Thyroid gland (tissue), 4 donors: ENCODE measurements around the gene SORCS2. TPM values are rescaled to one million over a fixed set of nuclear protein-coding genes. Genes with fewer than 3 reads are reported as not detected.

Experiments used
- DNase-seq, 2 donors: peaks; one replicate each; pipeline ENCODE4 v3.0.0-alpha.2; 2019
- H3K27ac ChIP-seq, 3 donors: fragments of 200-600 bp; sonication (generic); 1 replicate in 2 of 3; 2 replicates in 1 of 3; pipeline ENCODE4 v1.5.1; 2016 to 2019; ENCODE audit warnings: mild to moderate bottlenecking in 1 of 3, moderate library complexity in 1 of 3
- H3K27me3 ChIP-seq: fragments of 200-600 bp; sonication (generic); one replicate; pipeline ENCODE4 v1.5.1; 2019
- H3K36me3 ChIP-seq, 2 donors: fragments of 200-600 bp; sonication (generic); one replicate each; pipeline ENCODE4 v1.5.1; 2016 to 2019
- H3K4me1 ChIP-seq, 2 donors: fragments of 200-600 bp; sonication (generic); one replicate each; pipeline ENCODE4 v1.5.1; 2017 to 2019
- H3K4me3 ChIP-seq, 3 donors: fragments of 200-600 bp; sonication (generic); replicated peaks in 1 of 3; 1 replicate in 2 of 3; 2 replicates in 1 of 3; pipeline ENCODE4 v1.5.1; 2016; ENCODE audit warnings: mild to moderate bottlenecking in 1 of 3
- H3K9me3 ChIP-seq: fragments of 200-600 bp; sonication (generic); one replicate; pipeline ENCODE4 v1.5.1; 2017
- POLR2A ChIP-seq, 2 donors: fragments of 450-650 bp; IDR thresholded peaks; one replicate each; pipeline ENCODE4 v1.6.1; 2017; ENCODE audit warnings: antibody characterized with exemption in 2 of 2, mild to moderate bottlenecking in 2 of 2, moderate library complexity in 1 of 2
- WGBS, 2 donors: methylation state at CpG; one replicate each; pipeline ENCODE4 v1.1.5; 2017; 5-methylcytosine and 5-hydroxymethylcytosine counted together
- intact Hi-C: fragments of 100-400 bp; cut with DNase I; formaldehyde crosslinking; loops from one replicate; pipeline ENCODE4 v1.15.1; 2023
- total RNA-seq, 4 donors: library from RNA; depleted of rRNA; stranded (reverse); fragments of >200 nt; gene quantifications; one replicate each; pipeline ENCODE4 v1.2.3, GENCODE V29; 2016
- TF ChIP-seq, protein P1 (sequence below), 6 experiments: fragments of 200-600 bp in 3 of 6; fragments of 450-650 bp in 3 of 6; sonication (generic) in 3 of 6; IDR thresholded peaks; one replicate each; pipeline ENCODE4 v1.5.1; 2016 to 2019; ENCODE audit warnings: antibody characterized with exemption in 6 of 6, mild to moderate bottlenecking in 2 of 6, inconsistent platforms in 1 of 6, moderate library complexity in 1 of 6

Gene SORCS2
- total RNA-seq, 4 donors from 2014 or later: 1.7 to 13.6 (median 3.6) TPM

DNA sequence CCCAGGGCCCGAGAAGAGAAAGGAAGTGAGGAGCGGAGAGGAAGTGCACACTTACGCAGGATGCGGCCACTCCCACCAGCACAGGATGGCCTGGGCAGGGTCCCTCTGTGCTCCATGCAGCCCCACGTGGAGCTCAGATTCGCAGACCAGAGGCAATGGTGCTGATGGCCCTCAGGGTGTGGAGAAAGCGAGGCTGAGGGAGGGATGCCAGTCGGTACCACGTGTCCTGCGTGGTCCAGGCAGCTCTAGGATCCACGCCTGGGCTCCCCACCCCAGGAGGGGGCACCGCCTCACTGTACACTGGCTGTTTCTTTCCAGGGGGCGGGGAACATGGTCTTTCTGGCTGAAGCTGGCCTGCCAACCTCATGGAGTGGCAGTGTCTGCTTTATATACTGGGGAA lies 505.5 kb downstream of the SORCS2 start:
- no peaks in the 10 kb centered on the region for H3K9me3 ChIP-seq
- no peaks in the 10 kb centered on the region for H3K36me3 ChIP-seq
- no peak for TF ChIP-seq POLR2A (IDR thresholded peaks at IDR 0.05)
- TF ChIP-seq, protein P1, sequence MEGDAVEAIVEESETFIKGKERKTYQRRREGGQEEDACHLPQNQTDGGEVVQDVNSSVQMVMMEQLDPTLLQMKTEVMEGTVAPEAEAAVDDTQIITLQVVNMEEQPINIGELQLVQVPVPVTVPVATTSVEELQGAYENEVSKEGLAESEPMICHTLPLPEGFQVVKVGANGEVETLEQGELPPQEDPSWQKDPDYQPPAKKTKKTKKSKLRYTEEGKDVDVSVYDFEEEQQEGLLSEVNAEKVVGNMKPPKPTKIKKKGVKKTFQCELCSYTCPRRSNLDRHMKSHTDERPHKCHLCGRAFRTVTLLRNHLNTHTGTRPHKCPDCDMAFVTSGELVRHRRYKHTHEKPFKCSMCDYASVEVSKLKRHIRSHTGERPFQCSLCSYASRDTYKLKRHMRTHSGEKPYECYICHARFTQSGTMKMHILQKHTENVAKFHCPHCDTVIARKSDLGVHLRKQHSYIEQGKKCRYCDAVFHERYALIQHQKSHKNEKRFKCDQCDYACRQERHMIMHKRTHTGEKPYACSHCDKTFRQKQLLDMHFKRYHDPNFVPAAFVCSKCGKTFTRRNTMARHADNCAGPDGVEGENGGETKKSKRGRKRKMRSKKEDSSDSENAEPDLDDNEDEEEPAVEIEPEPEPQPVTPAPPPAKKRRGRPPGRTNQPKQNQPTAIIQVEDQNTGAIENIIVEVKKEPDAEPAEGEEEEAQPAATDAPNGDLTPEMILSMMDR (IDR thresholded peaks at IDR 0.05): no peak
- H3K4me3 ChIP-seq: no peak overlapping the region
- no peaks in the 10 kb centered on the region for H3K27me3 ChIP-seq
- no peak for DNase-seq
- intact Hi-C loops: no loop called here
- no peak overlapping the region for H3K27ac ChIP-seq
- whole genome bisulfite sequencing, 2 donors: 73 to 85% methylated on average over 11 to 13 of the region's 13 CpGs
- H3K4me1 ChIP-seq: no peaks in the 10 kb centered on the region

DNA sequence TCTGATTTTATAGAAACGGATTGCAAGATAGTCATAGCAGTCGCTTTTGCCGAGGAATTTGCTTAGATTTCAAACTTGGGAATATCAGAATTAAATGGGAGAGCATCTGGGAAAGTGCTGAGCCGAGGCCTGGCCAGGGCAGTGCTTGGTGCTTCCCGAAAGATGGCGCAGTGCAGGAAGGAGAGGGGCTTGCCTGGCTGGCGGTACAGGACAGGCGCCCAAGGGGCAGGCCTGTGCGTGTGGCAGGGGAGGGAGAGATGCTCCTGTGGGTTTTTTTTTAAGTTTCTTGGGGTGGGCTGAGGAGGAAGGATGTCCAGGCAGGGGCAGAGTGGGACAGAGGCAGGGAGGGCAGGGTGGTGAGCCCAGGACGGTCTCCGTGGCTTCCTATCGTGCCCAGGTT lies 506.2 kb downstream of the SORCS2 start:
- Histone ChIP-seq H3K27ac (no peak overlapping the region), H3K36me3 (no peaks in the 10 kb centered on the region), H3K9me3 (no peaks in the 10 kb centered on the region), H3K4me1 (no peaks in the 10 kb centered on the region), H3K4me3 (no peak overlapping the region), H3K27me3 (no peaks in the 10 kb centered on the region)
- WGBS, 2 donors: 74 to 76% methylated on average over 12 of the region's 12 CpGs
- no peak for TF ChIP-seq POLR2A (IDR thresholded peaks at IDR 0.05)
- intact Hi-C loops: no loop called here
- no peak for DNase-seq

DNA sequence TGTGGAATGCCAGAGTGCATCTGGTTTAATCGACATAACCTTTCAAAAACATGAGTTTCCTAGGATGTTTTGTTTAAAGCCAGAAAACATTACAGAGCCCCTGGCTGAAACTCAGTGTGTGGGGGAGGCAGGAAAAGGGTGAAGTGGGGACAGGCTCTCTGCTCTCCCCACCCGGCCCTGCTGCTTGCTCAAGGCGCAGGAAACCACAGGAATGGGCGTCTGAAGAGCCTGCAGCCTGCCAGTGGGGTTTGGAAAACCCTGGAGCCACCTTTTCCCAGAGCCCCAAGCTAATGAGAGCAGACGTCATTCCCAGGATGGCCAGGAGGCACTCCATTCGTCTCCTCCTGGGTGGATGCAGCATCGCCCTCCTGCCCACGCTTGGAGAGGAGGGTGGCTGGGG lies 506.7 kb downstream of the SORCS2 start:
- no peak overlapping the region for H3K27ac ChIP-seq
- 40 to 63% methylated on average over 5 to 7 of the region's 8 CpGs for WGBS, 2 donors
- no peaks in the 10 kb centered on the region for H3K4me1 ChIP-seq
- no peaks in the 10 kb centered on the region for H3K27me3 ChIP-seq
- peak in 1 of 2 donors; percentile 6 for DNase-seq
- intact Hi-C loops: no loop called here
- no peak overlapping the region for H3K4me3 ChIP-seq
- H3K36me3 ChIP-seq: no peaks in the 10 kb centered on the region
- H3K9me3 ChIP-seq: no peaks in the 10 kb centered on the region
- TF ChIP-seq, protein P1 (IDR thresholded peaks at IDR 0.05): no peak
- TF ChIP-seq POLR2A (IDR thresholded peaks at IDR 0.05): no peak

DNA sequence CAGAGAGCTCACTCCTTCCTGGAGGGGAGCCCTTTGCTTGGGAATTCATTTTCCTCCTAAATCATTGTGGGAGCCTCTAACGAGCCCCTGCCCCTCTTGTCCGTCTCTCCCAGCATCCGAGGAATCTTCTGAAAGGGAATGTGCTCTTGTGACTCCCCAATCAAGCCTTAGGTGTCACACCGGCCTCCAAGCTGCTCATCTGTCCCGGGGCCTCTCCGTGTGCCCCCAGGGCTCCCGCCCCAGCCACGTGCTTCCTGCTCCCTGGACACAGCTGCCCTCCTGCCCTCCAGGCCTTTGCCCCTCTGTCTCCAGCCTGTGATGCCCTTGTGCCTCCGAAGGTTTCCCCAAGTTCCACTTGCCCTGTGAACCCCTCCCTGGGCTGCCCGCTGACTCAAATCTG lies 507.5 kb downstream of the SORCS2 start:
- TF ChIP-seq POLR2A (IDR thresholded peaks at IDR 0.05): no peak
- TF ChIP-seq, protein P1 (IDR thresholded peaks at IDR 0.05): no peak
- Histone ChIP-seq H3K4me1 (no peaks in the 10 kb centered on the region), H3K9me3 (no peaks in the 10 kb centered on the region), H3K27ac (no peak overlapping the region), H3K27me3 (no peaks in the 10 kb centered on the region), H3K4me3 (no peak overlapping the region), H3K36me3 (no peaks in the 10 kb centered on the region)
- whole genome bisulfite sequencing, 2 donors: 85 to 87% methylated on average over 10 of the region's 10 CpGs
- intact Hi-C loops: no loop called here
- DNase-seq: no peak

DNA sequence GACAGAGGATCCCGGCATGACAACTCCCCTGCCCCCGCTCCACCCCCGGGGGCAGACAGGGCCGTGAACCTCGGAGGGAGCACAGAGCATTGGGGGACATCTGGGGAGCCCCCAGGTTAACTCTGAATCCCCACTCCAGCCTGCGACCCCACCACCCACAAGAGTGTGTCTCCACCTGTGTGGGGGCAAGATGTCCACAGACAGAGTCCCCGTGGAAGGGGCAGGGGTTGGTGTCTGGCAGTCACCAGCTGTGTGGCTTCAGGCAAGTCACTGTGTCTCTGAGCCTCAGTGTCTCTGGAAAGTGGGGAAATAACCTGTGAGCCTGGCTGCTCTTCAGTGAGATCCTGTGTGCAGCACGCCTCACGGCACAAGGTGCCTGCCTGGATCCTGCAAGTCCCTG lies 508.3 kb downstream of the SORCS2 start:
- intact Hi-C loops: no loop called here
- no peak for TF ChIP-seq POLR2A (IDR thresholded peaks at IDR 0.05)
- TF ChIP-seq, protein P1 (IDR thresholded peaks at IDR 0.05): no peak
- no peak overlapping the region for H3K27ac ChIP-seq

More for the DNA sequence above, 508.3 kb downstream of the SORCS2 start:
- no peaks in the 10 kb centered on the region for H3K27me3 ChIP-seq
- 73 to 76% methylated on average over 8 to 9 of the region's 9 CpGs for WGBS, 2 donors
- peaks cover 3 to 4% of the 10 kb centered on the region in 2 donors for H3K4me1 ChIP-seq
- no peak overlapping the region for H3K4me3 ChIP-seq
- no peaks in the 10 kb centered on the region for H3K36me3 ChIP-seq
- DNase-seq: no peak
- H3K9me3 ChIP-seq: no peaks in the 10 kb centered on the region
